HEK293 (cell line): Measurements from ENCODE around the gene DNMBP.

ENCODE experiments used
- BCL11A ChIP-seq: fragments of 450-650 bp; formaldehyde crosslinking; IDR thresholded peaks from 2 replicates; pipeline ENCODE4 v1.5.1; 2016; ENCODE audit warnings: low read depth, missing biosample characterization, missing genetic modification characterization
- MYNN ChIP-seq: fragments of 450-650 bp; formaldehyde crosslinking; IDR thresholded peaks from 2 replicates; pipeline ENCODE4 v1.5.1; 2016; ENCODE audit warnings: missing biosample characterization, missing genetic modification characterization, borderline replicate concordance
- ZBTB11 ChIP-seq: fragments of 450-650 bp; formaldehyde crosslinking; conservative IDR thresholded peaks from 2 replicates; pipeline ENCODE4 v1.5.1; 2016; ENCODE audit warnings: low read depth, missing biosample characterization, missing genetic modification characterization
- ZBTB26 ChIP-seq: fragments of 450-650 bp; formaldehyde crosslinking; optimal IDR thresholded peaks from 2 replicates; pipeline ENCODE3; 2016; ENCODE audit warnings: missing biosample characterization, mild to moderate bottlenecking, missing genetic modification characterization
- ZNF138 ChIP-seq: fragments of 450-650 bp; formaldehyde crosslinking; IDR thresholded peaks from 2 replicates; pipeline ENCODE4 v1.5.1; 2016; ENCODE audit warnings: missing biosample characterization, missing genetic modification characterization, borderline replicate concordance
- ZNF280D ChIP-seq: fragments of 450-650 bp; formaldehyde crosslinking; IDR thresholded peaks from 2 replicates; pipeline ENCODE4 v1.5.1; 2016; ENCODE audit warnings: missing biosample characterization, missing genetic modification characterization
- ZNF292 ChIP-seq: fragments of 450-650 bp; formaldehyde crosslinking; IDR thresholded peaks from 2 replicates; pipeline ENCODE4 v1.5.1; 2016; ENCODE audit warnings: low read depth, missing biosample characterization, missing genetic modification characterization, borderline replicate concordance
- ZNF324 ChIP-seq: fragments of 450-650 bp; formaldehyde crosslinking; IDR thresholded peaks from 2 replicates; pipeline ENCODE4 v1.5.1; 2016; ENCODE audit warnings: missing biosample characterization, missing genetic modification characterization
- ZNF510 ChIP-seq: fragments of 450-650 bp; formaldehyde crosslinking; IDR thresholded peaks from 2 replicates; pipeline ENCODE4 v1.5.1; 2018; ENCODE audit warnings: mild to moderate bottlenecking, missing genetic modification characterization, missing biosample characterization; ENCODE audit not compliant: insufficient replicate concordance
- ZNF514 ChIP-seq: fragments of 450-650 bp; formaldehyde crosslinking; IDR thresholded peaks from 2 replicates; pipeline ENCODE4 v1.5.1; 2016; ENCODE audit warnings: missing biosample characterization, missing genetic modification characterization
- TF ChIP-seq, protein P1 (sequence below): fragments of 450-650 bp; formaldehyde crosslinking; IDR thresholded peaks from 2 replicates; pipeline ENCODE4 v1.5.1; 2016; ENCODE audit warnings: missing biosample characterization, missing genetic modification characterization
- TF ChIP-seq, protein P2 (sequence below): fragments of 450-650 bp; formaldehyde crosslinking; IDR thresholded peaks from 2 replicates; pipeline ENCODE4 v1.5.1; 2016; ENCODE audit warnings: missing biosample characterization, missing genetic modification characterization

DNA sequence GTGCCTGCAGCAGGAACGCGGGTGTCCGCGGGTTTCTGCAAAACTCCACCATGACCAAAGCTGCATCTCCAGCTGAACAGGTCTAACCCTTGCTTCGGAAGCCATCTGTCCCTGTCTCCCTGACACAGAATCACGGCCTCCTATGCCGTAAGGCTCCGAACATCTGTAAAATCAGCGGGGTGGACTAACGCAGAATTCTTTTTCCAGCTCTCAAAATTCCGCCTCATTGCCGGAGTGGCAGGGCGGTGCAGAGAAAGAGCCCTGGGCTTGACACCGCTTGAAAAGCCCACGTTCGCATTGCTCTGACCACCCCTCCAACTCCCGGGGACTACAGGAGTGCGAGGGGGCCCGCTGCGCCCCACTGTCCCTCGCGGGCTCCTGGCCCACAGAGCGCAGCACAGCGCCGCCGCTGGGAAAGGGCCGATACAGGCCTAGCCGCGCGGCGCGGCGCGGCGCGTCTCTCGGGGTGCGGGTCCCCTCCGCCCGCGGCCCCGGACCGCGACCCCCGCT lies 409 bp downstream of the DNMBP start:
- TF ChIP-seq ZNF292 (tag by site-specific recombination) (no peak), ZBTB26 (tag by site-specific recombination) (peak; percentile 63), ZNF138 (tag by site-specific recombination) (no peak), ZNF324 (no peak), BCL11A (tag by site-specific recombination) (no peak), MYNN (tag by site-specific recombination) (no peak), ZBTB11 (tag by site-specific recombination) (no peak), ZNF280D (tag by site-specific recombination) (no peak), ZNF510 (tag by site-specific recombination) (no peak), ZNF514 (tag by site-specific recombination) (no peak)
- TF ChIP-seq, protein P1, sequence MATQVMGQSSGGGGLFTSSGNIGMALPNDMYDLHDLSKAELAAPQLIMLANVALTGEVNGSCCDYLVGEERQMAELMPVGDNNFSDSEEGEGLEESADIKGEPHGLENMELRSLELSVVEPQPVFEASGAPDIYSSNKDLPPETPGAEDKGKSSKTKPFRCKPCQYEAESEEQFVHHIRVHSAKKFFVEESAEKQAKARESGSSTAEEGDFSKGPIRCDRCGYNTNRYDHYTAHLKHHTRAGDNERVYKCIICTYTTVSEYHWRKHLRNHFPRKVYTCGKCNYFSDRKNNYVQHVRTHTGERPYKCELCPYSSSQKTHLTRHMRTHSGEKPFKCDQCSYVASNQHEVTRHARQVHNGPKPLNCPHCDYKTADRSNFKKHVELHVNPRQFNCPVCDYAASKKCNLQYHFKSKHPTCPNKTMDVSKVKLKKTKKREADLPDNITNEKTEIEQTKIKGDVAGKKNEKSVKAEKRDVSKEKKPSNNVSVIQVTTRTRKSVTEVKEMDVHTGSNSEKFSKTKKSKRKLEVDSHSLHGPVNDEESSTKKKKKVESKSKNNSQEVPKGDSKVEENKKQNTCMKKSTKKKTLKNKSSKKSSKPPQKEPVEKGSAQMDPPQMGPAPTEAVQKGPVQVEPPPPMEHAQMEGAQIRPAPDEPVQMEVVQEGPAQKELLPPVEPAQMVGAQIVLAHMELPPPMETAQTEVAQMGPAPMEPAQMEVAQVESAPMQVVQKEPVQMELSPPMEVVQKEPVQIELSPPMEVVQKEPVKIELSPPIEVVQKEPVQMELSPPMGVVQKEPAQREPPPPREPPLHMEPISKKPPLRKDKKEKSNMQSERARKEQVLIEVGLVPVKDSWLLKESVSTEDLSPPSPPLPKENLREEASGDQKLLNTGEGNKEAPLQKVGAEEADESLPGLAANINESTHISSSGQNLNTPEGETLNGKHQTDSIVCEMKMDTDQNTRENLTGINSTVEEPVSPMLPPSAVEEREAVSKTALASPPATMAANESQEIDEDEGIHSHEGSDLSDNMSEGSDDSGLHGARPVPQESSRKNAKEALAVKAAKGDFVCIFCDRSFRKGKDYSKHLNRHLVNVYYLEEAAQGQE (tag by site-specific recombination) = no peak
- TF ChIP-seq, protein P2, sequence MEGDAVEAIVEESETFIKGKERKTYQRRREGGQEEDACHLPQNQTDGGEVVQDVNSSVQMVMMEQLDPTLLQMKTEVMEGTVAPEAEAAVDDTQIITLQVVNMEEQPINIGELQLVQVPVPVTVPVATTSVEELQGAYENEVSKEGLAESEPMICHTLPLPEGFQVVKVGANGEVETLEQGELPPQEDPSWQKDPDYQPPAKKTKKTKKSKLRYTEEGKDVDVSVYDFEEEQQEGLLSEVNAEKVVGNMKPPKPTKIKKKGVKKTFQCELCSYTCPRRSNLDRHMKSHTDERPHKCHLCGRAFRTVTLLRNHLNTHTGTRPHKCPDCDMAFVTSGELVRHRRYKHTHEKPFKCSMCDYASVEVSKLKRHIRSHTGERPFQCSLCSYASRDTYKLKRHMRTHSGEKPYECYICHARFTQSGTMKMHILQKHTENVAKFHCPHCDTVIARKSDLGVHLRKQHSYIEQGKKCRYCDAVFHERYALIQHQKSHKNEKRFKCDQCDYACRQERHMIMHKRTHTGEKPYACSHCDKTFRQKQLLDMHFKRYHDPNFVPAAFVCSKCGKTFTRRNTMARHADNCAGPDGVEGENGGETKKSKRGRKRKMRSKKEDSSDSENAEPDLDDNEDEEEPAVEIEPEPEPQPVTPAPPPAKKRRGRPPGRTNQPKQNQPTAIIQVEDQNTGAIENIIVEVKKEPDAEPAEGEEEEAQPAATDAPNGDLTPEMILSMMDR = peak; percentile 62
